CD4-positive, alpha-beta T cell (primary cell): ENCODE results near the gene VWA8. TPM values are rescaled to one million over a fixed set of nuclear protein-coding genes. Genes with fewer than 3 reads are reported as not detected.

Experiments used
- ATAC-seq: fragments of 200-7000 bp; cut with Tn5 transposase; one replicate; pipeline ENCODE4 v1.10.0; 2022; ENCODE audit warnings: mild to moderate bottlenecking; ENCODE audit not compliant: poor library complexity
- CTCF ChIA-PET: fragments of 350-600 bp; sonication (Branson Sonifier 250); formaldehyde crosslinking; loops from one replicate; lab custom pipeline; 2021; ENCODE audit warnings: antibody characterized with exemption, inconsistent platforms; lab: Charles Lee
- POLR2A ChIA-PET: fragments of 350-600 bp; sonication (Branson Sonifier 250); formaldehyde crosslinking; loops from one replicate; lab custom pipeline; 2021; ENCODE audit warnings: antibody characterized with exemption, inconsistent platforms; lab: Charles Lee
- DNase-seq, 14 experiments: peaks; one replicate each; pipeline ENCODE4 v3.0.0-alpha.2; 2013 to 2020; ENCODE audit warnings: mixed read lengths in 2 of 14
- H3K27ac ChIP-seq, 2 donors: one replicate each; pipeline versions ENCODE4 v1.5.1 to v1.7.0; 2013; ENCODE audit warnings: low read length in 2 of 2, low read depth in 1 of 2, mild to moderate bottlenecking in 1 of 2
- H3K27me3 ChIP-seq, 2 experiments: 1 replicate in 1 of 2; 2 replicates in 1 of 2; pipeline versions ENCODE4 v1.6.1 to v1.7.0; 2013; ENCODE audit warnings: low read length in 2 of 2, control low read depth in 1 of 2, mild to moderate bottlenecking in 1 of 2, moderate library complexity in 1 of 2; ENCODE audit not compliant: insufficient read depth in 2 of 2, control insufficient read depth in 1 of 2
- H3K36me3 ChIP-seq: one replicate; pipeline ENCODE4 v1.6.1; 2013; ENCODE audit warnings: low read length, control low read depth; ENCODE audit not compliant: insufficient read depth
- H3K4me1 ChIP-seq: one replicate; pipeline ENCODE4 v1.6.1; 2013; ENCODE audit warnings: low read length, control low read depth; ENCODE audit not compliant: insufficient read depth
- H3K4me3 ChIP-seq: one replicate; pipeline ENCODE4 v1.5.1; 2013; ENCODE audit warnings: mild to moderate bottlenecking, low read length, moderate library complexity
- H3K9me3 ChIP-seq, 2 experiments: 1 replicate in 1 of 2; 2 replicates in 1 of 2; pipeline versions ENCODE4 v1.6.1 to v1.7.0; 2013; ENCODE audit warnings: low read length in 2 of 2, mild to moderate bottlenecking in 2 of 2, control low read depth in 1 of 2, moderate library complexity in 1 of 2; ENCODE audit not compliant: control insufficient read depth in 1 of 2, insufficient read depth in 1 of 2
- H3K27ac Mint-ChIP-seq: one replicate; pipeline ENCODE4 v1.8.0; 2020; ENCODE audit warnings: mixed read lengths
- H3K27me3 Mint-ChIP-seq: one replicate; pipeline ENCODE4 v1.8.0; 2021; ENCODE audit warnings: mixed read lengths
- H3K36me3 Mint-ChIP-seq: one replicate; pipeline ENCODE4 v1.8.0; 2021; ENCODE audit warnings: low read depth, mixed read lengths
- H3K4me1 Mint-ChIP-seq: one replicate; pipeline ENCODE4 v1.8.0; 2021; ENCODE audit warnings: low read depth, mixed read lengths
- H3K4me3 Mint-ChIP-seq: one replicate; pipeline ENCODE4 v1.8.0; 2020; ENCODE audit warnings: mild to moderate bottlenecking, mixed read lengths
- H3K9me3 Mint-ChIP-seq: one replicate; pipeline ENCODE4 v1.8.0; 2020; ENCODE audit warnings: mixed read lengths
- CTCF ChIP-seq: fragments of 200-600 bp; IDR thresholded peaks from one replicate; pipeline ENCODE4 v1.8.0; 2022; ENCODE audit warnings: antibody characterized with exemption, mild to moderate bottlenecking
- intact Hi-C, 2 experiments: fragments of 100-400 bp; cut with DNase I in 1 of 2; cut with micrococcal nuclease in 1 of 2; formaldehyde crosslinking; loops; one replicate each; pipeline versions ENCODE4 v1.15.1 to v1.9.0; 2023 to 2025; cut with DNase I, micrococcal nuclease
- total RNA-seq, 174 experiments: library from RNA in 2 of 174; stranded (reverse) in 2 of 174; gene quantifications; one replicate each; pipeline ENCODE4 v1.2.3 and lab custom pipeline; 2021 to 2026

Gene VWA8
- total RNA-seq, 2 experiments from 2014 or later, result 18.7 to 19.0 TPM

- DNase-seq, result no peak
- H3K27ac Mint-ChIP-seq, result no peak overlapping the region
- no peaks in the 10 kb centered on the region for H3K27me3 ChIP-seq
- H3K27me3 Mint-ChIP-seq, result no peaks in the 10 kb centered on the region
- H3K27ac ChIP-seq, result no peak overlapping the region
- peaks cover under 1% of the 10 kb centered on the region for H3K36me3 ChIP-seq
- no peak for TF ChIP-seq CTCF
- intact Hi-C loops, result no loop called here
- H3K4me1 ChIP-seq, result peaks cover 4% of the 10 kb centered on the region
- H3K4me1 Mint-ChIP-seq, result peaks cover 23% of the 10 kb centered on the region
- H3K4me3 ChIP-seq, result no peak overlapping the region
- no peak for ATAC-seq
- H3K9me3 ChIP-seq, result no peaks in the 10 kb centered on the region
- CTCF ChIA-PET, result no interaction called here
- POLR2A ChIA-PET, result interaction anchor here (1.7 kb wide), 1 partner anchor 104 kb away, joined by 6 read pairs; no protein-coding TSS in a partner anchor
- H3K36me3 Mint-ChIP-seq, result peaks cover 10% of the 10 kb centered on the region
- H3K9me3 Mint-ChIP-seq, result no peaks in the 10 kb centered on the region
- H3K4me3 Mint-ChIP-seq, result no peak overlapping the region
These were observed 398.2 kb downstream of the VWA8 start for GRCh38 chr13:41562541-41563178.

GRCh38 chr13:41562083-41562482 is 398.8 kb downstream of the VWA8 start:
- ATAC-seq (no peak), DNase-seq (no peak)
- ChIA-PET CTCF (no interaction called here), POLR2A (interaction anchor here (1.7 kb wide), 1 partner anchor 103 kb away, joined by 6 read pairs; no protein-coding TSS in a partner anchor)
- Histone ChIP-seq H3K27me3 (no peaks in the 10 kb centered on the region), H3K4me3 (no peak overlapping the region), H3K9me3 (no peaks in the 10 kb centered on the region), H3K36me3 (no peaks in the 10 kb centered on the region), H3K4me1 (peaks cover 4% of the 10 kb centered on the region), H3K27ac (no peak overlapping the region)
- Mint-ChIP-seq H3K4me3 (no peak overlapping the region), H3K27ac (no peak overlapping the region), H3K9me3 (no peaks in the 10 kb centered on the region), H3K27me3 (no peaks in the 10 kb centered on the region), H3K36me3 (peaks cover 10% of the 10 kb centered on the region), H3K4me1 (peaks cover 23% of the 10 kb centered on the region)
- intact Hi-C loops, result no loop called here
- TF ChIP-seq CTCF, result no peak

GRCh38 chr13:41561170-41561569 is 399.7 kb downstream of the VWA8 start:
- Mint-ChIP-seq H3K4me1 (peaks cover 23% of the 10 kb centered on the region), H3K27ac (no peak overlapping the region), H3K36me3 (peaks cover 4% of the 10 kb centered on the region), H3K4me3 (no peak overlapping the region), H3K9me3 (no peaks in the 10 kb centered on the region), H3K27me3 (no peaks in the 10 kb centered on the region)
- Histone ChIP-seq H3K4me3 (no peak overlapping the region), H3K27me3 (no peaks in the 10 kb centered on the region), H3K9me3 (no peaks in the 10 kb centered on the region), H3K27ac (no peak overlapping the region), H3K36me3 (no peaks in the 10 kb centered on the region), H3K4me1 (peaks cover 4% of the 10 kb centered on the region)
- CTCF ChIA-PET, result no interaction called here
- POLR2A ChIA-PET, result interaction anchor here (0.6 kb wide), 1 partner anchor 25 kb away, joined by 3 read pairs; no protein-coding TSS in a partner anchor
- DNase-seq (no peak), ATAC-seq (no peak)
- intact Hi-C loops, result no loop called here
- no peak for TF ChIP-seq CTCF
